Measurements from ENCODE around the gene FIGNL1.

- TF ChIP-seq SRF (IDR thresholded peaks at IDR 0.05; ENCODE audit: low read depth) (no peak), POLR2AphosphoS5 (IDR thresholded peaks at IDR 0.05; ENCODE audit: low read depth, low read length) (no peak), SIN3A (IDR thresholded peaks at IDR 0.05; ENCODE audit: low read depth) (no peak), CTCF (IDR thresholded peaks at IDR 0.05 in 2 of 3, conservative IDR thresholded peaks at IDR 0.05 in 1 of 3; ENCODE audit: borderline replicate concordance in 1 of 3, insufficient read depth in 1 of 3, low read depth in 2 of 3, low read length in 2 of 3) (peak in 2 of 3 experiments; percentile 40 to 44; a peak in 3 of 6 replicates), RAD21 (IDR thresholded peaks at IDR 0.05; ENCODE audit: low read depth) (no peak), EZH2 (IDR thresholded peaks at IDR 0.05) (no peak), CEBPB (IDR thresholded peaks at IDR 0.05; ENCODE audit: low read depth) (no peak), MAX (IDR thresholded peaks at IDR 0.05) (no peak), ATF3 (IDR thresholded peaks at IDR 0.05) (no peak), TCF7L2 (IDR thresholded peaks at IDR 0.05; ENCODE audit: borderline replicate concordance, extremely low read depth, insufficient read depth, insufficient read length) (no peak)
Measured at GRCh38 chr7:50404392-50404791, 45.8 kb downstream of the FIGNL1 start.

Measured in HCT116 (cell line).